ENCODE results near the gene ZNF536.

DNA sequence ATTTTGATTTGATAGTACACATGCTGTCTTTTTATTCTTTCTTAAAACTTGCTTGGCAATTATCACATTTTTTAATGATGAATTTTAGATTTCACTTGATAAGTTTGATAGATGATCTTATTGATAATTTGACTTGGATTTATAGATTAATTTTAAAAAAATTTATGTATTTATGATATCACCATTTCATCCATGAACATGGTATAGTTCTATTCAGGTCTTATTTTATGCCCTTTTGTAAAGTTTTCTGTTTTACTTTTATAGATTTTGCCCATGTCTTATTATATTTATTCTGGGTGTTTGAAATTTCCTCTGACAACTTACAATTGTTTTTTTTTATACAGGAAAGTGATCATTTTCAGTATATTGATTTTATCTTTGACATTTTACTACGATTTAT is 39.5 kb downstream of the ZNF536 start:
- TF ChIP-seq, protein P1, sequence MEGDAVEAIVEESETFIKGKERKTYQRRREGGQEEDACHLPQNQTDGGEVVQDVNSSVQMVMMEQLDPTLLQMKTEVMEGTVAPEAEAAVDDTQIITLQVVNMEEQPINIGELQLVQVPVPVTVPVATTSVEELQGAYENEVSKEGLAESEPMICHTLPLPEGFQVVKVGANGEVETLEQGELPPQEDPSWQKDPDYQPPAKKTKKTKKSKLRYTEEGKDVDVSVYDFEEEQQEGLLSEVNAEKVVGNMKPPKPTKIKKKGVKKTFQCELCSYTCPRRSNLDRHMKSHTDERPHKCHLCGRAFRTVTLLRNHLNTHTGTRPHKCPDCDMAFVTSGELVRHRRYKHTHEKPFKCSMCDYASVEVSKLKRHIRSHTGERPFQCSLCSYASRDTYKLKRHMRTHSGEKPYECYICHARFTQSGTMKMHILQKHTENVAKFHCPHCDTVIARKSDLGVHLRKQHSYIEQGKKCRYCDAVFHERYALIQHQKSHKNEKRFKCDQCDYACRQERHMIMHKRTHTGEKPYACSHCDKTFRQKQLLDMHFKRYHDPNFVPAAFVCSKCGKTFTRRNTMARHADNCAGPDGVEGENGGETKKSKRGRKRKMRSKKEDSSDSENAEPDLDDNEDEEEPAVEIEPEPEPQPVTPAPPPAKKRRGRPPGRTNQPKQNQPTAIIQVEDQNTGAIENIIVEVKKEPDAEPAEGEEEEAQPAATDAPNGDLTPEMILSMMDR (conservative IDR thresholded peaks at IDR 0.05 in 1 of 2, IDR thresholded peaks at IDR 0.05 in 1 of 2; ENCODE audit: low read depth in 1 of 2, low read length in 2 of 2), result no peak
- TF ChIP-seq EZH2 (IDR thresholded peaks at IDR 0.05; ENCODE audit: low read length, missing control alignments), result no peak
